Activated T-cell treated with anti-CD3 and anti-CD28 coated beads, Interleukin-2, amount 50 U/mL, for 72 hours (primary cell): ENCODE data around the gene NUP214. TPM values are rescaled to one million over a fixed set of nuclear protein-coding genes. Genes with fewer than 3 reads are reported as not detected.
"Not testable (repeated sequence)": the region's sequence is repeated elsewhere in the genome, so short reads cannot be mapped to it uniquely, and the experiment has no call there.

Experiments
- ATAC-seq, 2 donors: fragments of 150-1000 bp; cut with Tn5 transposase; replicated peaks in 1 of 2; 2 replicates each; pipeline ENCODE4 v1.10.0; 2021; ENCODE audit warnings: moderate library complexity in 2 of 2, mild to moderate bottlenecking in 1 of 2
- DNase-seq, 2 donors: peaks; one replicate each; pipeline ENCODE4 v3.0.0; 2021 to 2022; ENCODE audit warnings: mixed read lengths in 1 of 2
- H3K27ac Mint-ChIP-seq: one replicate; pipeline ENCODE4 v1.8.0; 2022; ENCODE audit warnings: mild to moderate bottlenecking, moderate library complexity, mixed read lengths
- H3K27me3 Mint-ChIP-seq: one replicate; pipeline ENCODE4 v1.8.0; 2022; ENCODE audit warnings: low read depth, mixed read lengths
- H3K36me3 Mint-ChIP-seq, 2 donors: one replicate each; pipeline ENCODE4 v1.8.0; 2022; ENCODE audit warnings: mixed read lengths in 2 of 2, mild to moderate bottlenecking in 1 of 2; ENCODE audit not compliant: insufficient read depth in 2 of 2
- H3K4me1 Mint-ChIP-seq: one replicate; pipeline ENCODE4 v1.8.0; 2022; ENCODE audit warnings: low read depth, mixed read lengths
- H3K4me3 Mint-ChIP-seq, 2 donors: one replicate each; pipeline ENCODE4 v1.8.0; 2022; ENCODE audit warnings: mild to moderate bottlenecking in 2 of 2, mixed read lengths in 2 of 2, moderate library complexity in 2 of 2
- H3K9me3 Mint-ChIP-seq, 2 donors: one replicate each; pipeline ENCODE4 v1.8.0; 2022; ENCODE audit warnings: mixed read lengths in 2 of 2
- total RNA-seq, 2 donors: library from RNA; stranded (reverse); gene quantifications; one replicate each; pipeline ENCODE4 v1.2.3, GENCODE V29; 2022

The NUP214 gene
- total RNA-seq, 2 donors from 2014 or later: 67.6 to 78.5 TPM

DNA sequence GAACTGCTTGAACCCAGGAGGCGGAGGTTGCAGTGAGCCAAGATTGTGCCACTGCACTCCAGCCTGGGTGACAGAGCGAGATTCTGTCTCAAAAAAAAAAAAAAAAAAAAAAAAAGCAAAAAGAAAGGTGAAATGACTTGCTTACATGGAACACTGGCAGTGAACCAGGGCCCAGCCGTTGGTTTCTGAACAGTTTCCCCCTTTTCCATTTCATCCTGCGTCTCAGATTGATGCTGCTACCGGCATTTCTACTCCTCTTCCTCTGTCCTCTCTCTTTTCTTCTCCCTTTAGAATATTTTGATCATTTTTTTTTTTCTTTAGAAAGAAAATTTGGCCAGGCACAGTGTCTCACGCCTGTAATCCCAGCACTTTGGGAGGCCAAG lies 10.0 kb upstream of the NUP214 start:
- not testable (repeated sequence) for ATAC-seq, H3K27ac Mint-ChIP-seq, H3K4me1 Mint-ChIP-seq, H3K9me3 Mint-ChIP-seq, H3K4me3 Mint-ChIP-seq, DNase-seq, H3K36me3 Mint-ChIP-seq
- peaks cover 10% of the 10 kb centered on the region for H3K27me3 Mint-ChIP-seq

GRCh38 chr9:131116281-131117120 lies 8.9 kb upstream of the NUP214 start:
- H3K9me3 Mint-ChIP-seq: no peaks in the 10 kb centered on the region
- no peak for ATAC-seq
- no peak overlapping the region for H3K4me3 Mint-ChIP-seq
- H3K27me3 Mint-ChIP-seq: peaks cover 10% of the 10 kb centered on the region
- no peak overlapping the region for H3K27ac Mint-ChIP-seq
- H3K36me3 Mint-ChIP-seq: no peaks in the 10 kb centered on the region
- H3K4me1 Mint-ChIP-seq: no peaks in the 10 kb centered on the region
- no peak for DNase-seq

DNA sequence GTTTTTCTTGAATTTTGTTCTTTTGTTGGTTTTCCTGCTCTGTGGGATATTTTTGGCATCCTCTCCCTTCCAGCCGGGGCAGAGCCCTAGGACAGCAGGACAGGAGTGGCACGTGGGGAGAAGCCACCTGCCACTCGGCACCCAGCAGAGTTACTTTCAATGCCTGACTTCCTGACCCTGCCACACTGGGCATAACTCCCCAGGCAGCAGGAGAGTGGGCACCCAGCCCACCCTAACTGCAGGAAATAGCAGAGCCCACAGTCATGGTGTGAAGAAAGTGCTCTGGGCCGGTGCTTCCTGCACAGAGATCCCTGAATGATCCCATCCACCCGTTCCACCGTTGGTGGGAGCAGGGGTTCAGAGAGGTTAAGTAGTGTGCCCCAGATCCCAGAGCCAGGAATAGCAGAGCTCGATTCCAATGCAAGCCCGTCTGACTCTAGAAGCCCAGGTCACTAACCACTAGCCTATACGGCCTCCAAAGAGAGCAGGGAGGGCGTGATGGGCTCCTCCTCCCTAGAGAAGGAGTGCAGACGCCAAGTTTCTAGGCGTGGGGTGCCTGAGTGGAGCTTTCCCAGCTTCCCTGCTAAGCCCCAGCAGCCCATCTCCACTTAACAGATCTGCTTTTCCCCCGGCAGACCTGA lies 8.1 kb upstream of the NUP214 start:
- Mint-ChIP-seq H3K4me3 (no peak overlapping the region), H3K9me3 (no peaks in the 10 kb centered on the region), H3K36me3 (no peaks in the 10 kb centered on the region), H3K4me1 (no peaks in the 10 kb centered on the region), H3K27ac (no peak overlapping the region), H3K27me3 (peaks cover 10% of the 10 kb centered on the region)
- DNase-seq (no peak), ATAC-seq (no peak)

DNA sequence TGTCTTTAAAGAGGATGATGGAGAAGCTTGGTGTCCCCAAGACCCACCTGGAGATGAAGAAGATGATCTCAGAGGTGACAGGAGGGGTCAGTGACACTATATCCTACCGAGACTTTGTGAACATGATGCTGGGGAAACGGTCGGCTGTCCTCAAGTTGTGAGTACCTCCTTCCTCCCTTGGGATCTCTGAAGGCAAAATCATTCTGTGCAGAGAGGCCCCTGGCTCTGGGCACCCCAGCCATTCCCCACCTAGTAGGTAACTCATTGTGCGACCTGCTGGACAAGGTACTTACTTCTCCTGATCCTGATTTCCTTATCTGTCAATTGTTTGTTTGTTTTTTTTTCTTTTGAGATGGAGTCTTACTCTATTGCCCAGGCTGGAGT lies 7.6 kb upstream of the NUP214 start:
- DNase-seq (no peak), ATAC-seq (no peak)
- Mint-ChIP-seq H3K4me1 (no peaks in the 10 kb centered on the region), H3K36me3 (no peaks in the 10 kb centered on the region), H3K9me3 (no peaks in the 10 kb centered on the region), H3K4me3 (no peak overlapping the region), H3K27ac (no peak overlapping the region), H3K27me3 (peaks cover 10% of the 10 kb centered on the region)

- no peak for ATAC-seq
- Mint-ChIP-seq H3K4me1 (peaks cover 3% of the 10 kb centered on the region), H3K27me3 (peaks cover 10% of the 10 kb centered on the region), H3K36me3 (no peaks in the 10 kb centered on the region), H3K9me3 (no peaks in the 10 kb centered on the region), H3K27ac (no peak overlapping the region), H3K4me3 (no peak overlapping the region)
- no peak for DNase-seq
Observed at GRCh38 chr9:131119600-131119999, 5.8 kb upstream of the NUP214 start.

DNA sequence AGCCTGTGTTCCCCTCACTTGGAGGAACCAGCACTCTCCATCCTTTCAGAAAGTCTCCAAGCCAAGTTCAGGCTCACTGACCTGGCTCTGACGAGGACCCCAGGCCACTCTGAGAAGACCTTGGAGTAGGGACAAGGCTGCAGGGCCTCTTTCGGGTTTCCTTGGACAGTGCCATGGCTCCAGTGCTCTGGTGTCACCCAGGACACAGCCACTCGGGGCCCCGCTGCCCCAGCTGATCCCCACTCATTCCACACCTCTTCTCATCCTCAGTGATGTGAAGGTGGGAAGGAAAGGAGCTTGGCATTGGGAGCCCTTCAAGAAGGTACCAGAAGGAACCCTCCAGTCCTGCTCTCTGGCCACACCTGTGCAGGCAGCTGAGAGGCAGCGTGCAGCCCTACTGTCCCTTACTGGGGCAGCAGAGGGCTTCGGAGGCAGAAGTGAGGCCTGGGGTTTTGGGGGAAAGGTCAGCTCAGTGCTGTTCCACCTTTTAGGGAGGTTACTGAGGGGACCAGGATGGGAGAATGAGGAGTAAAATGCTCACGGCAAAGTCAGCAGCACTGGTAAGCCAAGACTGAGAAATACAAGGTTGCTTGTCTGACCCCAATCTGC lies 4.7 kb upstream of the NUP214 start:
- DNase-seq: no peak
- Mint-ChIP-seq H3K36me3 (peaks cover 2 to 4% of the 10 kb centered on the region in 2 donors), H3K27ac (no peak overlapping the region), H3K9me3 (no peaks in the 10 kb centered on the region), H3K4me3 (no peak overlapping the region), H3K4me1 (peaks cover 9% of the 10 kb centered on the region), H3K27me3 (peaks cover 10% of the 10 kb centered on the region)
- no peak for ATAC-seq

DNA sequence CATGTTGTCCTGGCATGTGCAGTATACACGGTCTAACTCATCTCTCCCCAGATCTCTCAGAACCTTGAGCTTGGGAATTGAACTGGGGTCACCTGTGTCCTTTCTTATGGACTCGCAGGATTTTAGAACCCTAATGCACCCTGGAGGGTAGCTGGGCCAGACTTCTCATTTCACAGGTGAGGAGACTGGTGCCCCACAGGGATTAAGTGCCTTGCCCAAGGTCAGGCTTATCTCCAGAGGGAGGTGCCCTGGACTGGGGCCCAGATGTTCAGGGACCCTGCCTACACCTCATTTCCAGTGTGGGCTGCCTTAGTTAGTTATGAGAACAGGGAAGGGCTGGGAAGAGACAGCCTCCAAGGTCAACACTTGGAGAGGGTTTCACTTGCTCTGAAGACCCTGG lies 4.0 kb upstream of the NUP214 start:
- Mint-ChIP-seq H3K27ac (no peak overlapping the region), H3K4me3 (no peak overlapping the region)
- ATAC-seq: no peak

GRCh38 chr9:131122158-131122557 lies 3.2 kb upstream of the NUP214 start:
- H3K36me3 Mint-ChIP-seq: peaks cover 2 to 4% of the 10 kb centered on the region in 2 donors
- H3K27me3 Mint-ChIP-seq: peaks cover 3% of the 10 kb centered on the region
- no peak for DNase-seq
- no peak overlapping the region for H3K4me3 Mint-ChIP-seq
- no peak overlapping the region for H3K27ac Mint-ChIP-seq
- H3K9me3 Mint-ChIP-seq: no peaks in the 10 kb centered on the region
- H3K4me1 Mint-ChIP-seq: peaks cover 22% of the 10 kb centered on the region
- ATAC-seq: no peak

More for the DNA sequence above, 4.0 kb upstream of the NUP214 start:
- Mint-ChIP-seq H3K36me3 (peaks cover 2 to 4% of the 10 kb centered on the region in 2 donors), H3K27me3 (peaks cover 10% of the 10 kb centered on the region), H3K4me1 (peaks cover 14% of the 10 kb centered on the region), H3K9me3 (no peaks in the 10 kb centered on the region)
- DNase-seq: no peak

- H3K4me1 Mint-ChIP-seq: peaks cover 41% of the 10 kb centered on the region
- DNase-seq: no peak
- no peaks in the 10 kb centered on the region for H3K27me3 Mint-ChIP-seq
- H3K4me3 Mint-ChIP-seq: peak overlapping the region; percentile 96 to 98
- no peak for ATAC-seq
- no peaks in the 10 kb centered on the region for H3K9me3 Mint-ChIP-seq
- peak overlapping the region; percentile 98 for H3K27ac Mint-ChIP-seq
- peaks cover 11 to 16% of the 10 kb centered on the region in 2 donors for H3K36me3 Mint-ChIP-seq
Observed at GRCh38 chr9:131125038-131125287, 423 bp upstream of the NUP214 start.

- Mint-ChIP-seq H3K27me3 (no peaks in the 10 kb centered on the region), H3K4me1 (peaks cover 42% of the 10 kb centered on the region), H3K36me3 (peaks cover 11 to 20% of the 10 kb centered on the region in 2 donors), H3K9me3 (no peaks in the 10 kb centered on the region), H3K27ac (peak overlapping the region; percentile 98), H3K4me3 (peak overlapping the region; percentile 96 to 98)
- ATAC-seq (no peak), DNase-seq (no peak)
Observed at GRCh38 chr9:131126059-131126426, 657 bp downstream of the NUP214 start.

DNA sequence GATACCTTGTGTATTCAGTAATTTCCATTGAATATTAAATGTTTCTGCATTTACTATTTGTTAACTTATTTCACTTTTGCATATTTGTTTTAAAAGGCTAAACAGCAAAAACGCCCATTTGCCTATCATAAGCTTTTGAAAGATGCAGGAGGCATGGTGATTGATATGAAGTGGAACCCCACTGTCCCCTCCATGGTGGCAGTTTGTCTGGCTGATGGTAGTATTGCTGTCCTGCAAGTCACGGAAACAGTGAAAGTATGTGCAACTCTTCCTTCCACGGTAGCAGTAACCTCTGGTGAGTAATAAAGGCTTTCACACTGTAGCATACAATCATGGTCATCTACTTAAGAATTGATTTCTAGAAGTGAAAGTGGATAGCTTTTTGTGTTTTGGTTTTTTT lies 3.8 kb downstream of the NUP214 start:
- DNase-seq (no peak), ATAC-seq (no peak)
- H3K9me3 Mint-ChIP-seq: no peaks in the 10 kb centered on the region
- H3K4me1 Mint-ChIP-seq: peaks cover 42% of the 10 kb centered on the region
- H3K27me3 Mint-ChIP-seq: no peaks in the 10 kb centered on the region
- no peak overlapping the region for H3K4me3 Mint-ChIP-seq
- peaks cover 15 to 32% of the 10 kb centered on the region in 2 donors for H3K36me3 Mint-ChIP-seq
- H3K27ac Mint-ChIP-seq: peak overlapping the region; percentile 4

GRCh38 chr9:131138676-131139075 lies 13.3 kb downstream of the NUP214 start:
- Mint-ChIP-seq H3K4me1 (no peaks in the 10 kb centered on the region), H3K4me3 (no peak overlapping the region), H3K27me3 (no peaks in the 10 kb centered on the region), H3K36me3 (peaks cover 17 to 43% of the 10 kb centered on the region in 2 donors), H3K9me3 (no peaks in the 10 kb centered on the region), H3K27ac (no peak overlapping the region)
- ATAC-seq (no peak), DNase-seq (no peak)

GRCh38 chr9:131140112-131140511 lies 14.7 kb downstream of the NUP214 start:
- DNase-seq: no peak
- H3K27me3 Mint-ChIP-seq: no peaks in the 10 kb centered on the region
- H3K4me3 Mint-ChIP-seq: no peak overlapping the region
- no peaks in the 10 kb centered on the region for H3K4me1 Mint-ChIP-seq
- no peak overlapping the region for H3K27ac Mint-ChIP-seq
- H3K36me3 Mint-ChIP-seq: peaks cover 14 to 40% of the 10 kb centered on the region in 2 donors
- no peak for ATAC-seq
- H3K9me3 Mint-ChIP-seq: no peaks in the 10 kb centered on the region
